ENCODE measurements around the gene JUNB. TPM values are rescaled to one million over a fixed set of nuclear protein-coding genes. Genes with fewer than 3 reads are reported as not detected.

Gene JUNB
- total and polyA plus RNA-seq, 2 of the 4 experiments (the other 2 are of a cell fraction) = 20.8 to 109 TPM

DNA sequence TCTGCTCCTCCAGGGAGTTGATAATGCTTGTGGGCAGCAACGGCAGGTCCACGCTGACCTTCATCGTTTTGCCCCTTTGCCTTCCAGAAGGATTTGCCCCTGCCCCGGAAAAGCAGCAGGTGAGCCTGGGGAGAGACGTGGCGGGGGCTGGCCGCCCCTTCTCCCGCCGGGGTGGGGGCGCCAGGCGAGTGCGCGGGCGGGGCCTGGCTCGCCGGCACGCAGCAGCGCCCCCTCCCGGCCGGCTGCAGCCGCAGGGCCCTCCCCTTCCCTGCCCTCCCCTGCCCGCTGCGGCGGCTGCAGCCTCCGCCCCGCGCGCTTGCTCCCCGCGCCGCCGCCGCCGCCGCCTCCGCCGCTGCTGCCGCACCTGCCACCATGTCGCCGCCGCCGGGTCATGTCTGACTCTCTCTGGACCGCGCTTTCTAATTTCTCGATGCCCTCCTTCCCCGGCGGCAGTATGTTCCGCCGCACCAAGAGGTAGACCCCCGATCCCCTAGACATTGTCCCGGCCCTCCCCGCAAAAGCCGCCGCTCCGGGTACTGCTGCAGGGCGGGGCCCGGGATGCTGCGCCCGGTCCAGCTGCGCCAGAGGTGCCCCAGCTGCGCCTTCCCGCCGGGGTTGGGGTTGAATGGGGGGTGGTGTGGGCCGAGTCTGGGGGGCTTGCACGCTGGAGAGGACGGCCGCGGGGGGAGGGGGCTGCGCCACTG, 47.0 kb downstream of the JUNB start, which contains the start of gene MAST1:
Gene MAST1, plus strand, starts transcription at position 334 of the 704 bp plus-strand sequence. Its CDS starts 58 bp downstream, at position 392.
- Histone ChIP-seq H2BK20ac (ENCODE audit: low read depth, low read length) (no peak within 1 kb of the TSS), H3K18ac (ENCODE audit: low read depth, low read length) (no peak within 1 kb of the TSS), H3K23ac (ENCODE audit: low read depth, low read length) (peak within 1 kb of the TSS; percentile 5; the same call in 1 of the 2 replicates), H2BK120ac (ENCODE audit: low read depth, low read length) (no peak within 1 kb of the TSS), H4K5ac (ENCODE audit: low read depth, low read length) (no peak within 1 kb of the TSS), H2AK9ac (replicated peaks; ENCODE audit: low read depth, low read length, poor library complexity) (peak within 1 kb of the TSS; percentile 81), H4K8ac (ENCODE audit: low read depth in 2 of 2, low read length in 2 of 2) (no peak within 1 kb of the TSS), H2BK5ac (ENCODE audit: low read depth, low read length, poor library complexity, severe bottlenecking) (no peak within 1 kb of the TSS), H3K9me1 (ENCODE audit: insufficient read depth, low read length) (peaks cover 8% of the 10 kb centered on the region; the same call in 1 of the 2 replicates), H3K56ac (ENCODE audit: extremely low read depth, insufficient read depth, low read length) (no peak within 1 kb of the TSS), H3K27me3 (ENCODE audit: control insufficient read depth, insufficient read depth, low read length) (peaks cover 71% of the 10 kb centered on the region), H4K91ac (ENCODE audit: insufficient read depth, low read depth, low read length) (no peak within 1 kb of the TSS), H3K4me2 (ENCODE audit: low read depth, low read length) (peak within 1 kb of the TSS; percentile 71), H2AK5ac (ENCODE audit: low read depth, low read length) (no peak within 1 kb of the TSS), H2AFZ (replicated peaks; ENCODE audit: low read length, poor library complexity) (peak within 1 kb of the TSS; percentile 81), H3K79me1 (ENCODE audit: low read depth in 1 of 2, low read length in 2 of 2) (no peaks in the 10 kb centered on the region), H3K4ac (ENCODE audit: low read depth, low read length) (no peak within 1 kb of the TSS), H3K27ac (ENCODE audit: insufficient read depth, low read length) (no peak within 1 kb of the TSS), H2BK15ac (ENCODE audit: low read depth, low read length) (no peak within 1 kb of the TSS), H3K14ac (replicated peaks; ENCODE audit: low read depth, low read length) (no peak within 1 kb of the TSS), H3K9me3 (ENCODE audit: control insufficient read depth, insufficient read depth, low read length) (no peaks in the 10 kb centered on the region; the same call in 1 of the 2 replicates), H3K9ac (ENCODE audit: low read depth, low read length) (no peak within 1 kb of the TSS), H3K4me3 (ENCODE audit: insufficient read depth, low read depth, low read length) (peak within 1 kb of the TSS; percentile 34), H4K20me1 (ENCODE audit: insufficient read depth, low read length) (peaks cover 11% of the 10 kb centered on the region), H3K36me3 (ENCODE audit: control insufficient read depth, insufficient read depth, low read length) (no peaks in the 10 kb centered on the region), H3K4me1 (ENCODE audit: control insufficient read depth, insufficient read depth, low read length) (peaks cover 4% of the 10 kb centered on the region; the same call in 1 of the 2 replicates)
- ChIA-PET POLR2A (ENCODE audit: unreplicated experiment) (no interaction called here), CTCF (interaction anchor here (0.6 kb wide), 1 partner anchor 81 kb away, joined by 4 read pairs; no protein-coding TSS in a partner anchor)
- BruUV-seq (replicated peaks) = no TSS peak
- ATAC-seq (ENCODE audit: low read depth) = peak; percentile 67
- intact Hi-C loops (cut with micrococcal nuclease) (no loop called here), dilution Hi-C loops (cut with HindIII; ENCODE audit: low sequenced_read_pairs, unreplicated experiment) (no loop called here), in situ Hi-C loops (cut with MboI; ENCODE audit: low sequenced_read_pairs) (loop anchor here (5.0 kb wide), 1 partner anchor 66 kb away; no protein-coding TSS in a partner anchor)
- peak; percentile 20; the same call in 1 of the 2 replicates for TF ChIP-seq SMC3 (IDR thresholded peaks at IDR 0.05; ENCODE audit: low read depth, low read length)
- no peak for TF ChIP-seq MXI1 (IDR thresholded peaks at IDR 0.05; ENCODE audit: borderline replicate concordance, low read depth, low read length)
- no peak for TF ChIP-seq BHLHE40 (IDR thresholded peaks at IDR 0.05; ENCODE audit: low read depth, low read length)
- peak; percentile 80 for TF ChIP-seq MAZ (IDR thresholded peaks at IDR 0.05; ENCODE audit: borderline replicate concordance, low read depth, low read length)
- TF ChIP-seq, protein P1, sequence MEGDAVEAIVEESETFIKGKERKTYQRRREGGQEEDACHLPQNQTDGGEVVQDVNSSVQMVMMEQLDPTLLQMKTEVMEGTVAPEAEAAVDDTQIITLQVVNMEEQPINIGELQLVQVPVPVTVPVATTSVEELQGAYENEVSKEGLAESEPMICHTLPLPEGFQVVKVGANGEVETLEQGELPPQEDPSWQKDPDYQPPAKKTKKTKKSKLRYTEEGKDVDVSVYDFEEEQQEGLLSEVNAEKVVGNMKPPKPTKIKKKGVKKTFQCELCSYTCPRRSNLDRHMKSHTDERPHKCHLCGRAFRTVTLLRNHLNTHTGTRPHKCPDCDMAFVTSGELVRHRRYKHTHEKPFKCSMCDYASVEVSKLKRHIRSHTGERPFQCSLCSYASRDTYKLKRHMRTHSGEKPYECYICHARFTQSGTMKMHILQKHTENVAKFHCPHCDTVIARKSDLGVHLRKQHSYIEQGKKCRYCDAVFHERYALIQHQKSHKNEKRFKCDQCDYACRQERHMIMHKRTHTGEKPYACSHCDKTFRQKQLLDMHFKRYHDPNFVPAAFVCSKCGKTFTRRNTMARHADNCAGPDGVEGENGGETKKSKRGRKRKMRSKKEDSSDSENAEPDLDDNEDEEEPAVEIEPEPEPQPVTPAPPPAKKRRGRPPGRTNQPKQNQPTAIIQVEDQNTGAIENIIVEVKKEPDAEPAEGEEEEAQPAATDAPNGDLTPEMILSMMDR (conservative IDR thresholded peaks at IDR 0.05; ENCODE audit: low read depth, low read length) = peak; percentile 59
- no peak for TF ChIP-seq FOS (IDR thresholded peaks at IDR 0.05; ENCODE audit: low read depth, low read length)
- peak; percentile 28; the same call in 1 of the 2 replicates for TF ChIP-seq RAD21 (IDR thresholded peaks at IDR 0.05; ENCODE audit: low read length)
- DNase-seq = no peak
- WGBS, 2 experiments (ENCODE audit: extremely low coverage in 2 of 2, insufficient read length in 1 of 2) = 1% methylated on average over 18 of the region's 69 CpGs; no CpG with 5 or more reads in 1 of the 2 experiments

All from IMR-90 (cell line).